Subcutaneous adipose tissue (tissue), 4 donors: ENCODE measurements around the gene PDE6A. TPM values are rescaled to one million over a fixed set of nuclear protein-coding genes. Genes with fewer than 3 reads are reported as not detected.

ENCODE experiments used
- total RNA-seq, 4 donors: library from RNA; depleted of rRNA; stranded (reverse); fragments of >200 nt; gene quantifications; one replicate each; pipeline ENCODE4 v1.1.0, GENCODE V29; 2016
- TF ChIP-seq, protein P1 (sequence below): fragments of 450-650 bp; IDR thresholded peaks from one replicate; pipeline ENCODE4 v1.5.1; 2016; ENCODE audit warnings: low read depth, mild to moderate bottlenecking, control low read depth, antibody characterized with exemption, moderate library complexity

Gene PDE6A
- total RNA-seq, 4 donors from 2014 or later: not detected

DNA sequence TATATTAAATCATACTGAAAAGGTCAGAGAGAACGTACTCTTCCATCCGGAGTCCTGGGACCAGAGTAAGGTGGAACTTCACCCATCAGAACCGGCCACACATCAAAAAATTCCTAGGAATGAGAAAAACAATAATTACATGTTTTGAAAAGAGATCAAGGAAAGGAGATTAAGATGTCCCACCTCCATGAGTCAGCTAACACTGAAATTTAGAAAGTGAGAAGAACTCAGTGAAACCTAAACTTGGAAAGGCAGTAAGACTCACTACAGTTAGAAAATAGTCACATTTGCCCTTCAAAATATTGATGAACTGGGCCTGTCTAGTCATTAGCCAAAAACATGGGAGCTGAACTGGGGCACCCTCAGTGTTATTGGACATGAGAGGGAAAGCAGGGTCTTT lies 23.0 kb downstream of the PDE6A start:
- TF ChIP-seq, protein P1, sequence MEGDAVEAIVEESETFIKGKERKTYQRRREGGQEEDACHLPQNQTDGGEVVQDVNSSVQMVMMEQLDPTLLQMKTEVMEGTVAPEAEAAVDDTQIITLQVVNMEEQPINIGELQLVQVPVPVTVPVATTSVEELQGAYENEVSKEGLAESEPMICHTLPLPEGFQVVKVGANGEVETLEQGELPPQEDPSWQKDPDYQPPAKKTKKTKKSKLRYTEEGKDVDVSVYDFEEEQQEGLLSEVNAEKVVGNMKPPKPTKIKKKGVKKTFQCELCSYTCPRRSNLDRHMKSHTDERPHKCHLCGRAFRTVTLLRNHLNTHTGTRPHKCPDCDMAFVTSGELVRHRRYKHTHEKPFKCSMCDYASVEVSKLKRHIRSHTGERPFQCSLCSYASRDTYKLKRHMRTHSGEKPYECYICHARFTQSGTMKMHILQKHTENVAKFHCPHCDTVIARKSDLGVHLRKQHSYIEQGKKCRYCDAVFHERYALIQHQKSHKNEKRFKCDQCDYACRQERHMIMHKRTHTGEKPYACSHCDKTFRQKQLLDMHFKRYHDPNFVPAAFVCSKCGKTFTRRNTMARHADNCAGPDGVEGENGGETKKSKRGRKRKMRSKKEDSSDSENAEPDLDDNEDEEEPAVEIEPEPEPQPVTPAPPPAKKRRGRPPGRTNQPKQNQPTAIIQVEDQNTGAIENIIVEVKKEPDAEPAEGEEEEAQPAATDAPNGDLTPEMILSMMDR: no peak

DNA sequence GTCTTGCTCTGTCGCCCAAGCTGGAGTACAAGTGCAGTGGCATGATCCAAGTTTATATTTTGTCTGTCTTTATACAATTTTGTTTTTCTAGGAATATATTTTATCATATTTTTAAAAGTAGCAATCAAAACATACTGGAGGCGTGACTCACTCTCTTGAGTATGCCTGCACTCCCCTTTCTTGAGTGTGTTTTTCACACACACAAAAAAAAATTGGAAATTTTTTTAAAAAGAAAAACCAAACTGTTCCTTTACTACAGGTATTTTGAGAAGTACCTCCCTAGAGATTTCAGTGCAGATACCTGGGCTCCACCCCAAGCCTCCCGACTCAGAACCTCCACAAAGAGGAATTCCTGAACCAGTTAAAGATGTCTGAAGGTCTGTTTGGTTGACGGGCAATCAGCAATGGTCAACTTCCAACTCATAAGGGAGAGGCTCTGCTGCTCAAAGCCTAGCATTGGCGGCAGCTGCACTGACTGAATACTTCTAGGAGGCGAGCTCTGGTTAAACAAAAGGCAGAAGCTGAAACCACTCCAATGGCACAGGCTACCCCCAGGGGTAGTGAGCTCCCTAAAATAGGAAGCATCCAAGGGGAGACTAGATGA lies 27.4 kb downstream of the PDE6A start:
- TF ChIP-seq, protein P1: no peak

DNA sequence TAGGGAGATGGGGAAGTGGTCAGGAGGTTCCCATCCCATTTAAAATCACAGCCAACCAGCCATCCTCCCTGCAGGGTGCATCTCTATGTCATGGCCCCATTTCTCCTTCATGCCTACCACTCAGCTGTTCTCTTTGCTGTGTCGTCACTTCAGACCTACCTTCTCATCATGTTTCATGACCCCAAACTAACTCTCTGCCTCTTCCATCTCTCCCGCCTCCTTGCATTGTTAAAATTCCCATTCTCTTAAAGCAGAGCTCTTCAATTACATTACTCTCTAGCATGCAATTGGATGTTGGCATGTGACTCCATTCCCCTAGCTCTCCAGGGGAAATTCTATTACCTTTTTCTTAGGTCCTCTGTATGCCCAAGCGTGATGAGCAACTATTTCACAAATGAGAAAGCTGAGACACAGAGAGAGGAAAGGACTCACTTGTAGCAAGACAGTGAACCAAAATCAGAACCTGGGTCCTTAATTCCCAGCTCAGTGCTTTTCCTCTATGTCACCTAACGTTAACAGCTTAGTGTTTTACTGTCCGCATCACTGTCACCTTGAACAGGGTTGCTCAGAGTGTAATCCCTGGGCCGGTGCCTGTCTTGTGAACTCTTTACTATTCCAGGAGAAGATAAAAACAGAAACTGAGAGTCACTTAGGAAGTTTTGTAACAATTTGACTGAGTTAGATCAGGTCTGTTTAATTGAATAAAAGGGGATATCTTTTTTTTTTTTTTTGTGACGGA lies 28.1 kb downstream of the PDE6A start:
- TF ChIP-seq, protein P1: no peak

DNA sequence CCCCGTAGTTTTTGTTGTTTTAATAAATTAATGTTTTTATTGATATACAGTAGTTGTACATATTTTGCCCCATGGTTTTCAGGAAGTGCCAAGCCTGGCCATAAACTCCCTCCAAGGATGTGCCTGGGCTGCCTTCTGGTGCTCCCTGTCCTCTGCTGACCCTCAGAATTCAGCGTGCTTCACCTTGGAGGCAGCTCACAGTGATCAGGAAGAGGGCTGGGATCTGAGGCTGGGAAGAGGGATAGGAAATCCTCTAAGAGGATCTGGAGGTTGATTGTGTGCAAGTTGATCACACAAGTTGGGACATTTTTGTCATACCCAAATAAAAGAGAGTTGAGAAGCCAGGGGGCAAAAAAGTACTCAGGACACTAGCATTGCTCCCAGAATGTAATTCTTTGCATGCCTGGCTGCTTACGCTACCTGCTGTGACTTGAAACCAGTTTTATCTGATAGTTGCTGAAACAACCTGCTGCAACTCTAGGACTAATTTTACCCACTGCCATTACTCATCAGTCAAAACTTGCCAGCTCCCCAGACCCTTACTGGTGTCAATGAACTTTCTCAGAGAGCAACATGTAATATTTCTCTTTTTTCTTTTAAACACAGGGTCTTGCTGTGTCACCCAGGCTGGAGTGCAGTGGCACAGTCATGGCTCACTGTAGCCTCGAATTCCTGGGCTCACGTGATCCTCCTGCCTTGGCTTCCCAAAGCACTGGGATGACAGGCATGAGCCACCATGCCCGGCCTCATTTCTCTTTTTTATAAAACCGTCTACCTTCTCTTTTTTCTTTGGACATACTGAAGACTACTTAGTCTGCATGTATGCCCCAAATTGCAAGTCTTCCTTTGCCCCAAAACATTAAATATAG lies 29.0 kb downstream of the PDE6A start:
- TF ChIP-seq, protein P1: no peak

DNA sequence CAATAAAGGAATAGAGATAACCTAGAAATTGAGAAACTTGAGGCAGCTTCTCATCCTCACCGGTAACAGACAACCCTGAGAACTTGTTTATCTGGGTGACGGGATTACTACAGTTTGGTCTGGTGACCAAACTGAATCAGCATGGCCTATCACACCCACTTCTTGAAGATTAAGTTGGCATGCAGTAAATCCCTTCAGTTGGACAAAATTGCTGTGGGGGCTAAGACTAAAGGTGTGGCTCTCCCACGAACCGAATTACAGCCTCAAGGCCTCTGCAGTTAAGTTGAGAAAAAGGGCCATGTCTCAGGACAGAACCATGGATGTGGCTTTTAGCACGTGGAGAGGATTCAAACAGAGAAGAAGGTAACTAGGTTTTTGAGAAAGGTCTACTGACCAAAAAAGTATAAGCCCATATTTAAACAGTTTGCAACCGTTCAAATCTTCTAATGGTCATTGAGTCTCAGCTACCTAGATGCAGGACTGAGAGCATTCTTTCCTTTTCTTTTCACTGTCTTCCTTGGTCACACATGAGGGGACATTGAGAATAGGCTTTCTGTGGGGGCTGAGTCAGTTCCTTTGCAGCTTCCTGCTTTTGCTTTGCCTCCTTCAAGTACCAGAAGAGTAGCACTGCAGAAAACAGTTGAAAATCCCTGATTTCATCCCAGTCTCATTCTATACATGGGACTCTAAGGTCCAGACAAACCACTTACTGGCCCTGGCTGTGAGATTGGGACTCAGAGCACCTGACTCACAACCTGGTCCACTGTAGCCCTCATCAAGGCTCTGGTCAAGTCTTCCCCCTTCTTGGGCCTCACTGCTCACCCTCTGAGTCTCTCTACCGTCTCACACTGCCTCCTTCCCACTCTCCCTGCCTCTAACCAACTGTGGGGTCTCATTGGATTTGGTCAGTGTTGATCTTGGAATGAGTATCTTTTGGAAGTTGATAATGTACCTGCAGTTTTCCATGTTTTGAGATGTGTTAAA lies 30.9 kb downstream of the PDE6A start:
- TF ChIP-seq, protein P1: no peak

DNA sequence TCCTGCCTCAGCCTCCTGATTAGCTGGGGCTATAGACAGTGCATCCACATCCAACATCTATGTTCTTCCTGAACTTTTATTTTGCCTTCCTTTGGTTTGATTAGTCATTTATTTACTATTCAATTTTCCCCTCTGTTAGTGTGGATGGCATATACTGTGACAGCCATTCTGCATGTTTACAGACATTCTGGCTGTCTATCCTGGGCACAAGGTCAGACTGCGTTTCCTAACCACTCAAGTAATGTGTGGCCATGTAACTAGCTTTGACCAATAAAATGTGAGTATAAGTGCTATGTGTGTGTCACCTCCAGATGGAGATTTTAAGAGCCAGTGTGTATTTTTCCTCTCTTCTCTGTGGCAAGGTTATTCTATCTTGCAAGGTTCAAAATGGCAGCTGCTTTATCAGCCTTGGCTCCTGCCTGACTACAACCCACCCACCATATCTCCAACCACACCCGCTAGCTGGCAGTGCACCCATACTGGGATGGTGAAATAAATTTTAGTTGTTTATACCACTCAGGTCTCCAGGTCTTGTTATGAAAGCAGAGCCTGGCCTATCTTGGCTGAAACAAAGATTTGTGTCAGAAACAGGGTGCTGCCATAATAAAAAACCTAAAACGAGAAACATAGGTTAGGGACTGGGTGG lies 32.2 kb downstream of the PDE6A start:
- TF ChIP-seq, protein P1: no peak
